CD4-positive, CD25-positive, alpha-beta regulatory T cell (primary cell): ENCODE data around the gene CDC42BPA. TPM values are rescaled to one million over a fixed set of nuclear protein-coding genes. Genes with fewer than 3 reads are reported as not detected.

Source experiments
- ATAC-seq, 2 donors: fragments of 150-1000 bp; cut with Tn5 transposase; one replicate each; pipeline ENCODE4 v1.10.0; 2021; ENCODE audit warnings: low read depth in 2 of 2, moderate number of reproducible peaks in 2 of 2, moderate library complexity in 1 of 2
- DNase-seq, 3 donors: peaks; one replicate each; pipeline versions ENCODE4 v3.0.0 to v3.0.0-alpha.2; 2012 to 2022; ENCODE audit warnings: mixed read lengths in 1 of 3
- H3K27ac ChIP-seq: one replicate; pipeline ENCODE4 v1.7.0; 2013; ENCODE audit warnings: mild to moderate bottlenecking, low read length; ENCODE audit not compliant: insufficient read depth, poor library complexity, severe bottlenecking
- H3K27me3 ChIP-seq: one replicate; pipeline ENCODE4 v1.7.0; 2013; ENCODE audit warnings: low read length; ENCODE audit not compliant: control insufficient read depth, insufficient read depth
- H3K36me3 ChIP-seq: one replicate; pipeline ENCODE4 v1.7.0; 2013; ENCODE audit warnings: mild to moderate bottlenecking, low read length, moderate library complexity; ENCODE audit not compliant: control insufficient read depth, insufficient read depth
- H3K4me1 ChIP-seq: 2 replicates; pipeline ENCODE4 v1.7.0; 2013; ENCODE audit warnings: mild to moderate bottlenecking, low read length; ENCODE audit not compliant: insufficient read depth, control insufficient read depth, poor library complexity, severe bottlenecking
- H3K4me3 ChIP-seq: one replicate; pipeline ENCODE4 v1.7.0; 2013; ENCODE audit warnings: low read depth, mild to moderate bottlenecking, low read length, moderate library complexity
- H3K9me3 ChIP-seq, 2 experiments: 1 replicate in 1 of 2; 2 replicates in 1 of 2; pipeline ENCODE4 v1.7.0; 2013; ENCODE audit warnings: low read length in 2 of 2, mild to moderate bottlenecking in 1 of 2, moderate library complexity in 1 of 2; ENCODE audit not compliant: control insufficient read depth in 2 of 2
- H3K27ac Mint-ChIP-seq, 3 donors: one replicate each; pipeline ENCODE4 v1.8.0; 2020 to 2022; ENCODE audit warnings: mild to moderate bottlenecking in 3 of 3, mixed read lengths in 3 of 3, moderate library complexity in 2 of 3
- H3K27me3 Mint-ChIP-seq: one replicate; pipeline ENCODE4 v1.8.0; 2022; ENCODE audit warnings: mild to moderate bottlenecking, mixed read lengths
- H3K36me3 Mint-ChIP-seq: one replicate; pipeline ENCODE4 v1.8.0; 2020; ENCODE audit warnings: mixed read lengths
- H3K4me1 Mint-ChIP-seq, 4 donors: one replicate each; pipeline ENCODE4 v1.8.0; 2020 to 2022; ENCODE audit warnings: mixed read lengths in 4 of 4, mild to moderate bottlenecking in 1 of 4
- H3K4me3 Mint-ChIP-seq, 4 donors: one replicate each; pipeline ENCODE4 v1.8.0; 2020 to 2022; ENCODE audit warnings: mild to moderate bottlenecking in 4 of 4, mixed read lengths in 4 of 4, moderate library complexity in 3 of 4
- H3K9me3 Mint-ChIP-seq, 7 donors: one replicate each; pipeline ENCODE4 v1.8.0; 2020 to 2022; ENCODE audit warnings: mixed read lengths in 7 of 7, mild to moderate bottlenecking in 3 of 7, moderate library complexity in 2 of 7
- polyA plus RNA-seq, 4 donors: library from polyadenylated mRNA; unstranded; fragments of 300-500 nt; fragmentation: Illumina TruSeq; gene quantifications; one replicate each; pipeline ENCODE4 v1.2.3, GENCODE V29; 2021
- total RNA-seq: library from RNA; stranded (reverse); gene quantifications from one replicate; pipeline ENCODE4 v1.2.3, GENCODE V29; 2022

Gene CDC42BPA
- total and polyA plus RNA-seq, 5 donors from 2014 or later = 0.06 to 1.5 (median 0.63) TPM

- H3K27me3 ChIP-seq = no peaks in the 10 kb centered on the region
- ATAC-seq (no peak), DNase-seq (no peak)
- peaks cover 13% of the 10 kb centered on the region for H3K36me3 Mint-ChIP-seq
- H3K27ac ChIP-seq = no peak overlapping the region
- peaks cover 34% of the 10 kb centered on the region for H3K4me1 ChIP-seq
- H3K4me3 Mint-ChIP-seq = no peak overlapping the region
- no peaks in the 10 kb centered on the region for H3K27me3 Mint-ChIP-seq
- H3K36me3 ChIP-seq = peaks cover 39% of the 10 kb centered on the region
- H3K9me3 Mint-ChIP-seq = no peaks in the 10 kb centered on the region
- no peaks in the 10 kb centered on the region for H3K9me3 ChIP-seq
- peaks cover 22 to 42% (median 25%) of the 10 kb centered on the region in 4 donors for H3K4me1 Mint-ChIP-seq
- H3K4me3 ChIP-seq = no peak overlapping the region
- H3K27ac Mint-ChIP-seq = peak overlapping the region in 1 of 3 donors; percentile 59
Measured at GRCh38 chr1:226985839-226986463, 332.3 kb downstream of the CDC42BPA start.

GRCh38 chr1:226985239-226985838 is 333.0 kb downstream of the CDC42BPA start:
- no peak overlapping the region for H3K27ac Mint-ChIP-seq
- H3K27me3 ChIP-seq = no peaks in the 10 kb centered on the region
- no peak overlapping the region for H3K27ac ChIP-seq
- no peak overlapping the region for H3K4me3 ChIP-seq
- H3K4me3 Mint-ChIP-seq = no peak overlapping the region
- H3K4me1 Mint-ChIP-seq = peaks cover 16 to 37% (median 20%) of the 10 kb centered on the region in 4 donors
- peaks cover 13% of the 10 kb centered on the region for H3K36me3 Mint-ChIP-seq
- ATAC-seq = no peak
- H3K9me3 Mint-ChIP-seq = no peaks in the 10 kb centered on the region
- peaks cover 39% of the 10 kb centered on the region for H3K36me3 ChIP-seq
- DNase-seq = no peak
- peaks cover 29% of the 10 kb centered on the region for H3K4me1 ChIP-seq
- no peaks in the 10 kb centered on the region for H3K27me3 Mint-ChIP-seq
- H3K9me3 ChIP-seq = no peaks in the 10 kb centered on the region

GRCh38 chr1:226984521-226985238 is 333.6 kb downstream of the CDC42BPA start:
- H3K9me3 Mint-ChIP-seq = no peaks in the 10 kb centered on the region
- no peak overlapping the region for H3K4me3 Mint-ChIP-seq
- H3K27me3 Mint-ChIP-seq = no peaks in the 10 kb centered on the region
- no peak overlapping the region for H3K27ac Mint-ChIP-seq
- Histone ChIP-seq H3K36me3 (peaks cover 39% of the 10 kb centered on the region), H3K4me1 (peaks cover 22% of the 10 kb centered on the region), H3K27ac (no peak overlapping the region), H3K9me3 (no peaks in the 10 kb centered on the region), H3K27me3 (no peaks in the 10 kb centered on the region), H3K4me3 (no peak overlapping the region)
- peaks cover 9 to 30% (median 13%) of the 10 kb centered on the region in 4 donors for H3K4me1 Mint-ChIP-seq
- H3K36me3 Mint-ChIP-seq = peaks cover 13% of the 10 kb centered on the region
- ATAC-seq = no peak
- DNase-seq = no peak

GRCh38 chr1:226983992-226984364 is 334.3 kb downstream of the CDC42BPA start:
- no peak for ATAC-seq
- H3K4me1 Mint-ChIP-seq = peaks cover 3 to 23% (median 8%) of the 10 kb centered on the region in 4 donors
- peaks cover 13% of the 10 kb centered on the region for H3K36me3 Mint-ChIP-seq
- no peaks in the 10 kb centered on the region for H3K27me3 ChIP-seq
- H3K9me3 Mint-ChIP-seq = no peaks in the 10 kb centered on the region
- H3K4me3 ChIP-seq = no peak overlapping the region
- peaks cover 39% of the 10 kb centered on the region for H3K36me3 ChIP-seq
- no peak for DNase-seq
- H3K27ac ChIP-seq = no peak overlapping the region
- H3K27ac Mint-ChIP-seq = peak overlapping the region in 1 of 3 donors; percentile 84
- peaks cover 15% of the 10 kb centered on the region for H3K4me1 ChIP-seq
- H3K27me3 Mint-ChIP-seq = no peaks in the 10 kb centered on the region
- H3K9me3 ChIP-seq = no peaks in the 10 kb centered on the region
- no peak overlapping the region for H3K4me3 Mint-ChIP-seq

GRCh38 chr1:226983247-226983991 is 334.9 kb downstream of the CDC42BPA start:
- Histone ChIP-seq H3K27me3 (no peaks in the 10 kb centered on the region), H3K4me1 (peaks cover 9% of the 10 kb centered on the region), H3K9me3 (no peaks in the 10 kb centered on the region), H3K4me3 (no peak overlapping the region), H3K27ac (no peak overlapping the region), H3K36me3 (peaks cover 39% of the 10 kb centered on the region)
- H3K27me3 Mint-ChIP-seq = no peaks in the 10 kb centered on the region
- H3K36me3 Mint-ChIP-seq = peaks cover 13% of the 10 kb centered on the region
- peaks cover 0 to 17% (median 3%) of the 10 kb centered on the region in 4 donors for H3K4me1 Mint-ChIP-seq
- H3K27ac Mint-ChIP-seq = peak overlapping the region in 2 of 3 donors; percentile 59 to 87
- DNase-seq = no peak
- H3K4me3 Mint-ChIP-seq = no peak overlapping the region
- no peaks in the 10 kb centered on the region for H3K9me3 Mint-ChIP-seq
- ATAC-seq = no peak

GRCh38 chr1:226982451-226983177 is 335.7 kb downstream of the CDC42BPA start:
- Histone ChIP-seq H3K4me1 (peaks cover 1% of the 10 kb centered on the region), H3K4me3 (no peak overlapping the region), H3K36me3 (peaks cover 42% of the 10 kb centered on the region), H3K27me3 (no peaks in the 10 kb centered on the region), H3K9me3 (no peaks in the 10 kb centered on the region), H3K27ac (no peak overlapping the region)
- DNase-seq = no peak
- no peak for ATAC-seq
- H3K36me3 Mint-ChIP-seq = peaks cover 13% of the 10 kb centered on the region
- peak overlapping the region in 1 of 3 donors; percentile 59 for H3K27ac Mint-ChIP-seq
- H3K4me1 Mint-ChIP-seq = peaks cover 0 to 9% (median 0%) of the 10 kb centered on the region in 4 donors
- no peaks in the 10 kb centered on the region for H3K27me3 Mint-ChIP-seq
- peak overlapping the region in 1 of 4 donors; percentile 47 for H3K4me3 Mint-ChIP-seq
- peaks cover 0 to 1% (median 0%) of the 10 kb centered on the region in 7 donors for H3K9me3 Mint-ChIP-seq

GRCh38 chr1:226981838-226982237 is 336.5 kb downstream of the CDC42BPA start:
- Mint-ChIP-seq H3K4me1 (peaks cover 0 to 4% (median 0%) of the 10 kb centered on the region in 4 donors), H3K27ac (no peak overlapping the region), H3K9me3 (peaks cover 0 to 1% (median 0%) of the 10 kb centered on the region in 7 donors), H3K36me3 (peaks cover 10% of the 10 kb centered on the region), H3K4me3 (no peak overlapping the region), H3K27me3 (no peaks in the 10 kb centered on the region)
- H3K9me3 ChIP-seq = no peaks in the 10 kb centered on the region
- DNase-seq (no peak), ATAC-seq (no peak)
- no peaks in the 10 kb centered on the region for H3K27me3 ChIP-seq
- no peak overlapping the region for H3K27ac ChIP-seq
- H3K4me3 ChIP-seq = no peak overlapping the region
- H3K36me3 ChIP-seq = peaks cover 38% of the 10 kb centered on the region
- H3K4me1 ChIP-seq = no peaks in the 10 kb centered on the region
